22Rv1 (cell line): ENCODE data around the gene SNAP25.

ENCODE experiments used
- H3K27ac ChIP-seq: fragments of 450-650 bp; 2 replicates; pipeline ENCODE4 v1.5.1; 2017
- ZFX ChIP-seq: fragments of 450-650 bp; IDR thresholded peaks from 2 replicates; pipeline ENCODE4 v1.6.1; 2017; ENCODE audit warnings: antibody characterized with exemption, borderline replicate concordance
- TF ChIP-seq, protein P1 (sequence below): fragments of 450-650 bp; IDR thresholded peaks from 2 replicates; pipeline ENCODE4 v1.5.1; 2017; ENCODE audit warnings: mild to moderate bottlenecking

The SNAP25 gene

DNA sequence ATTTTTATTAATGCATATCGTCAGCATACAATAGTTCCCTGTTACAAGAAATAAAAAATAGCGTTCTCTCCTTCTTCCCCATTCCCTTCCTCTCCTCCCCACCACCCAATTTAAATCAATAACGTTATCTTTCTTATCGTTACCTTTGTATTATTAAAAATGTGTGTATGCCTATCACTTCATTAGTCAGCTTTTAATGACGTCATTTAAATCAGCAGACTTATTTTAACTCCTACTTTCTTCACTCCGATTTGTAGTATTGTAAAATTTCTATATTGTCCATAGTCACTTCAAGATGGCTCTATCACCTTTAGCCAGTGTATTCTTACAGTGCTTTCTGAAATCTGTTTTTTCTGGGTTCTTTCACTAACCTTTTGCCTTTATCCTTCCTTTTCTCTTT, 126.3 kb downstream of the SNAP25 start:
- TF ChIP-seq, protein P1, sequence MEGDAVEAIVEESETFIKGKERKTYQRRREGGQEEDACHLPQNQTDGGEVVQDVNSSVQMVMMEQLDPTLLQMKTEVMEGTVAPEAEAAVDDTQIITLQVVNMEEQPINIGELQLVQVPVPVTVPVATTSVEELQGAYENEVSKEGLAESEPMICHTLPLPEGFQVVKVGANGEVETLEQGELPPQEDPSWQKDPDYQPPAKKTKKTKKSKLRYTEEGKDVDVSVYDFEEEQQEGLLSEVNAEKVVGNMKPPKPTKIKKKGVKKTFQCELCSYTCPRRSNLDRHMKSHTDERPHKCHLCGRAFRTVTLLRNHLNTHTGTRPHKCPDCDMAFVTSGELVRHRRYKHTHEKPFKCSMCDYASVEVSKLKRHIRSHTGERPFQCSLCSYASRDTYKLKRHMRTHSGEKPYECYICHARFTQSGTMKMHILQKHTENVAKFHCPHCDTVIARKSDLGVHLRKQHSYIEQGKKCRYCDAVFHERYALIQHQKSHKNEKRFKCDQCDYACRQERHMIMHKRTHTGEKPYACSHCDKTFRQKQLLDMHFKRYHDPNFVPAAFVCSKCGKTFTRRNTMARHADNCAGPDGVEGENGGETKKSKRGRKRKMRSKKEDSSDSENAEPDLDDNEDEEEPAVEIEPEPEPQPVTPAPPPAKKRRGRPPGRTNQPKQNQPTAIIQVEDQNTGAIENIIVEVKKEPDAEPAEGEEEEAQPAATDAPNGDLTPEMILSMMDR, result no peak
- TF ChIP-seq ZFX, result no peak
- H3K27ac ChIP-seq, result no peak overlapping the region

DNA sequence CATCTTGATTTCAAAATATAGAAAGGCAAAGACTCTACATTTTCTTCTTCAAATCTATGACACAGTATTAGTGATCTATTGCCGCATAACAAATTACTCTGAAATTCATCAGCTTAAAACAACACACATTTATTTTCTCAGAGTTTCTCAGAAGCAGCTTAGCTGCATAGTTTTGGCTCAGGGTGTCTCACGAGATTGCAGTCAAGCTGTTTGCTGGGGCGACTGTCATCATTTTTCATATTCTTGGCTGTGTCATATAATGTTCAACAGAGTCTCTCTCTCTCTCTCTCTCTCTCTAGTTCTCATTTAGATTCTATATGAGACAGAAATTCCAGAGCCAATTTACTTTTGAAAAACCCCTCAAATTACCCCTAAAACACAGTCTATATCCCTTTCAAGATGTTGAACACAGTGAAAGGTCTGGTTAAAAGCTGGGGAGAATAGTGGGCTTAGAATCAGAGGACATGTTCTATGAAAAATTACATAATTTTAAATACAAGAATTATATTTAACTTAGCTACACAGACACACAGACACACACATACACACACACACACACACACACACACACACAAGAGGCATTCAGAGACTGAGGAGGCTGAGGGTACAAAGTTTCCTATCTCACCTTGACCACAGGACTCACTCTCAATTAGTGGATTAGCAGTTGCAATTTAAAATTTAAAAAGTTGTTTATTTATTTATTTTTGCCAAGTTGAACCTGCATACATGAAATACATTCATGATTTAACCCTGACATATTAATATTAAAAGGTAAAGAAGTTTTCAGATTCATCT, 128.7 kb downstream of the SNAP25 start:
- H3K27ac ChIP-seq, result no peak overlapping the region
- TF ChIP-seq ZFX, result no peak
- TF ChIP-seq, protein P1, result no peak

DNA sequence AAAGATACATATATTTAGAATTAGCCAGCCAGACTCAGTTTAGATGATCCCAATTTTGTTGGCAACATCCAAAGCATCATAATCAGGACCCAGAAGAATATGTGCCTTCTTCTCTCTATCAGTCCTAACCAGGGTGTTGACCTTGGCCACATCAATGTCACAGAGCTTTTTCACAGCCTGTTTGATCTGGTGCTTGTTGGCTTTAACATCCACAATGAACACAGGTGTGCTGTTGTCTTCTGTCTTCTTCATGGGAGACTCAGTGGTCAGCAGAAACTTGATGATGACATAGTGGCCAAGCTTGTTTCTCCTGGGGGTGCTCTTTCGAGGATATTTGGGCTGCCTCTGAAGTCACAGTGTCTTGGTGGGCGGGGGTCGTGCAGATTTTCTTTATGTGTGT, 130.5 kb downstream of the SNAP25 start:
- no peak overlapping the region for H3K27ac ChIP-seq
- TF ChIP-seq ZFX, result no peak
- TF ChIP-seq, protein P1, result no peak

DNA sequence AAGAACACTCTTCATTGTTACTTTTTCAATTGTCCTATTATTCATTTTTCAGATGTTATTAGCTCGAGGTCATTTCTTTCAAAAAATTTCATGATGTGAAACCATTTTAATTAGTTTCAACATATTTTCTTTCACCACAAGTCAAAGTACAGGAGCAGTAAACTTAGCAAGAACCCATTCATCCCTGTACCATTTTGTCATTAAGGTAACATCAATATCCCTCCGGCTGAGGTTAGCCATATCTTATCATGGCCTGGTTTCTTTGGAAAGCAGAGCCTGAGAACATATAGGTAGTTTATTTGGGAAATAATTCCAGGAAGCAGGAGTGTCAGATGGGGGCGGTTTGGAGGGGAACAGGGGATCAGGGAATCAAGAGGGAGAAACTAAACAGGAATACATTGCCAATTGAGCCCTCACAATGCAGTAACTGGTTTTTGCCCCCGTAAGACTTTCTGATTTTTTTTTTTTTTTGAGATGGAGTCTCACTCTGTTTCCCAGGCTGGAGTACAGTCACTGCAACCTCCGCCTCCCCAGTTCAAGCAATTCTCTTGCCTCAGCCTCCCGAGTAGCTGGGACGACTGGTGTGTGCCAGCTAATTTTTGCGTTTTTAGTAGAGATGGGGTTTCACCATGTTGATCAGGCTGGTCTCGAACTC, 131.7 kb downstream of the SNAP25 start:
- no peak overlapping the region for H3K27ac ChIP-seq

DNA sequence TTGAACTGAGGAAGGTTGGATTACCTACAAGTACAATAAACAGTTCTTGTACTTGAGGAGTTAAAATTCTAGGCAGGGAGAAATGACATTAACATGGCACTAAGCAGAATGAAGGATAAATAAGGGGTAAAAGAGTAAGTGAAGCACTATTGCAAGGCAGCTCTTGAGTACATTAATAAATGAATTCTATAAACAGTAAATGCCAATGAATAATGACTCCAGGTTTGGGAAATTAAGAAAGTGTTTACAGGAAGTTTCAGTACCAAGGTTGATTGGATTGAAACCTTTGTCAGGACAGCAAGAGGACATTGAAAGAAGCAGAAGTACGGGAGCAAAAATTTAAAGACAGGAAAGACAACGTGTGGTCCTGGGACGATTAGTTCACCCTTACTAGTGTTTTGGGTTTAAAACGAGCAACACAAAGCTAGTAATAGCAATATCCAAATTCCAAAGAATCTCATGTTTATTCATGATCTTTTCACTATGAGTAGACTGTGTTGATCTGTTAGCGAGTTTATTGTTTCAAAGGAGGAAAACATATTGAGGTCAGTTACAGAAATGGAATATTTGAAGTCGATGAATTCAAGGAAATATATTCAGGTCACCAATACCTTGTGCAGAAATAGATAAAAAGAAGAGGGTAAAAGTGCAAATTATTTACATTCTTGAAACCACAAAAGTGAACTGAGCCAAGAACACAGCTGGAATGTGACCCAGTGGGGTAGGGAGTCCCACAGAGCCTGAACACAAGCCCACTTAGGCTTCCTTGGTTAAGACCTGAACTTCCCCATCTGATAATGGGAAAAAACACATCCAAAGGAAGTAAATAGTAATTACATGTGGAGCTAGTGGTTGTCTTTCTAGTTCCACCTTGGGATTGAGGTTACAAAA, 134.5 kb downstream of the SNAP25 start:
- no peak for TF ChIP-seq ZFX
- TF ChIP-seq, protein P1, result no peak
- H3K27ac ChIP-seq, result no peak overlapping the region

More for the DNA sequence above, 131.7 kb downstream of the SNAP25 start:
- no peak for TF ChIP-seq ZFX

DNA sequence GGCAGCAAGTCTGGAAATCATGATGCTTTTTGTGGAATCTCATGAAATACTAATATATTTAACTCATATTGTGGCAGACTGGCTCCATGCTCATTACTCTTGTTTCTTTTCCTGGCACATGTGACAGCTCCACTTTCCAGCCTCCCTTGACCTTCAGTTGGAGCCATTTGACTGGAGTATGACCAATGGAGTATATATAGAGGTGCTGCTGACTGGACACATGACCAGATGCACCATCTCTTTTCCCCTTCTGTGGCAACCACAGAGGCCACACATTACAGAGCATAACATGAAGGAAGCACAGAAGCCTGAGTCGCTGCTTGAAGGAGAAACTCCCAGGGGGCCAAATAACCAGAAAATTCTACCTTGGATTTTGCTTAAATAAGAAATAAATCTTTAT, 138.0 kb downstream of the SNAP25 start:
- no peak overlapping the region for H3K27ac ChIP-seq
- TF ChIP-seq, protein P1, result no peak
- no peak for TF ChIP-seq ZFX
